DND-41 (cell line): ENCODE results near the gene CYSRT1.

Experiments used
- ATAC-seq: fragments of 200-7000 bp; cut with Tn5 transposase; 3 replicates; pipeline ENCODE4 v1.9.1; 2021; ENCODE audit warnings: low read depth; ENCODE audit not compliant: insufficient read depth
- DNase-seq: peaks from one replicate; pipeline ENCODE4 v3.0.0-alpha.2; 2020
- H2AFZ ChIP-seq: 2 replicates; pipeline ENCODE4 v1.6.0; 2012; ENCODE audit warnings: low read depth, low read length
- H3K27ac ChIP-seq: 2 replicates; pipeline ENCODE4 v1.5.1; 2012; ENCODE audit warnings: low read length, inconsistent platforms
- H3K27me3 ChIP-seq: fragments of 200-600 bp; sonication (generic); 2 replicates; pipeline ENCODE4 v1.6.0; 2012; ENCODE audit warnings: low read length, mild to moderate bottlenecking, inconsistent platforms; ENCODE audit not compliant: insufficient read depth, poor library complexity
- H3K36me3 ChIP-seq: 2 replicates; pipeline ENCODE4 v1.5.1; 2012; ENCODE audit warnings: low read length, inconsistent platforms; ENCODE audit not compliant: insufficient read depth
- H3K4me1 ChIP-seq: 2 replicates; pipeline ENCODE4 v1.5.1; 2012; ENCODE audit warnings: mild to moderate bottlenecking, low read length; ENCODE audit not compliant: insufficient read depth
- H3K4me2 ChIP-seq: 2 replicates; pipeline ENCODE4 v1.6.0; 2012; ENCODE audit warnings: mild to moderate bottlenecking, moderate library complexity, low read length, inconsistent platforms; ENCODE audit not compliant: insufficient read depth
- H3K4me3 ChIP-seq, 2 experiments: fragments of 200-600 bp in 1 of 2; shearing (Covaris generic) in 1 of 2; 2 replicates each; pipeline ENCODE4 v1.5.1; 2012 to 2016; ENCODE audit warnings: inconsistent platforms in 2 of 2, low read length in 2 of 2, mild to moderate bottlenecking in 2 of 2, low read depth in 1 of 2, moderate library complexity in 1 of 2
- H3K79me2 ChIP-seq: 2 replicates; pipeline ENCODE4 v1.6.0; 2012; ENCODE audit warnings: low read length, inconsistent platforms; ENCODE audit not compliant: insufficient read depth
- H3K9ac ChIP-seq: 2 replicates; pipeline ENCODE4 v1.6.0; 2012; ENCODE audit warnings: low read depth, mild to moderate bottlenecking, inconsistent platforms, low read length, moderate library complexity
- H3K9me3 ChIP-seq: 2 replicates; pipeline ENCODE4 v1.5.1; 2012; ENCODE audit warnings: low read length, moderate library complexity, mild to moderate bottlenecking, inconsistent platforms; ENCODE audit not compliant: insufficient read depth, severe bottlenecking
- H4K20me1 ChIP-seq: 2 replicates; pipeline ENCODE4 v1.6.0; 2012; ENCODE audit warnings: low read length; ENCODE audit not compliant: insufficient read depth
- CTCF ChIP-seq: IDR thresholded peaks from 2 replicates; pipeline ENCODE4 v1.5.1; 2012; ENCODE audit warnings: borderline replicate concordance, low read length, moderate library complexity, mild to moderate bottlenecking; ENCODE audit not compliant: poor library complexity, severe bottlenecking; ENCODE audit errors: extremely low read depth
- EZH2 ChIP-seq: IDR thresholded peaks from 3 replicates; pipeline ENCODE4 v1.6.1; 2012; ENCODE audit warnings: borderline replicate concordance, low read depth, mild to moderate bottlenecking, moderate library complexity, low read length, inconsistent platforms; ENCODE audit not compliant: severe bottlenecking

Gene CYSRT1

GRCh38 chr9:137243626-137244485 lies 18.9 kb downstream of the CYSRT1 start:
- peaks cover 38% of the 10 kb centered on the region for H4K20me1 ChIP-seq
- H3K4me1 ChIP-seq, result peaks cover 34% of the 10 kb centered on the region
- peaks cover 25% of the 10 kb centered on the region for H3K36me3 ChIP-seq
- ATAC-seq (no peak), DNase-seq (no peak)
- peak overlapping the region in 1 of 2 experiments; percentile 39; a peak in 1 of 4 replicates for H3K4me3 ChIP-seq
- H3K27me3 ChIP-seq, result no peaks in the 10 kb centered on the region
- H3K79me2 ChIP-seq, result peaks cover 25% of the 10 kb centered on the region
- no peak overlapping the region for H3K9ac ChIP-seq
- peak overlapping the region; percentile 90; the same call in 1 of the 2 replicates for H3K4me2 ChIP-seq
- no peaks in the 10 kb centered on the region for H3K9me3 ChIP-seq
- H3K27ac ChIP-seq, result no peak overlapping the region
- no peak overlapping the region for H2AFZ ChIP-seq
- no peak for TF ChIP-seq CTCF
- TF ChIP-seq EZH2, result no peak

GRCh38 chr9:137244486-137245449 lies 19.8 kb downstream of the CYSRT1 start:
- Histone ChIP-seq H3K9ac (no peak overlapping the region), H3K4me1 (peaks cover 25% of the 10 kb centered on the region), H3K79me2 (peaks cover 21% of the 10 kb centered on the region), H2AFZ (no peak overlapping the region), H3K27ac (no peak overlapping the region), H3K36me3 (peaks cover 25% of the 10 kb centered on the region), H3K9me3 (no peaks in the 10 kb centered on the region), H4K20me1 (peaks cover 36% of the 10 kb centered on the region), H3K4me2 (no peak overlapping the region), H3K4me3 (no peak overlapping the region), H3K27me3 (no peaks in the 10 kb centered on the region)
- ATAC-seq (no peak), DNase-seq (no peak)
- TF ChIP-seq EZH2 (no peak), CTCF (no peak)

GRCh38 chr9:137245450-137246421 lies 20.8 kb downstream of the CYSRT1 start:
- peaks cover 25% of the 10 kb centered on the region for H3K36me3 ChIP-seq
- H3K4me1 ChIP-seq, result peaks cover 18% of the 10 kb centered on the region

More at GRCh38 chr9:137245450-137246421, 20.8 kb downstream of the CYSRT1 start:
- DNase-seq (no peak), ATAC-seq (no peak)
- Histone ChIP-seq H4K20me1 (peaks cover 36% of the 10 kb centered on the region), H3K4me3 (no peak overlapping the region), H3K4me2 (no peak overlapping the region), H3K79me2 (peaks cover 16% of the 10 kb centered on the region), H3K27ac (no peak overlapping the region), H3K9ac (no peak overlapping the region), H3K9me3 (no peaks in the 10 kb centered on the region), H2AFZ (no peak overlapping the region), H3K27me3 (no peaks in the 10 kb centered on the region)
- TF ChIP-seq EZH2 (no peak), CTCF (no peak)
